Effector memory CD8-positive, alpha-beta T cell (primary cell): ENCODE results near the gene SPATS2L.

Source experiments
- ATAC-seq: fragments of 150-1000 bp; cut with Tn5 transposase; replicated peaks from 2 replicates; pipeline ENCODE4 v1.10.0; 2021; ENCODE audit warnings: mild to moderate bottlenecking, moderate library complexity
- DNase-seq, 3 experiments: peaks; one replicate each; pipeline ENCODE4 v3.0.0; 2021
- H3K27ac Mint-ChIP-seq, 2 donors: one replicate each; pipeline ENCODE4 v1.8.0; 2022; ENCODE audit warnings: mild to moderate bottlenecking in 2 of 2, mixed read lengths in 2 of 2, moderate library complexity in 2 of 2
- H3K27me3 Mint-ChIP-seq, 2 donors: one replicate each; pipeline ENCODE4 v1.8.0; 2022; ENCODE audit warnings: mixed read lengths in 2 of 2
- H3K36me3 Mint-ChIP-seq: one replicate; pipeline ENCODE4 v1.8.0; 2022; ENCODE audit warnings: mild to moderate bottlenecking, moderate library complexity, mixed read lengths; ENCODE audit not compliant: insufficient read depth
- H3K4me1 Mint-ChIP-seq, 2 donors: one replicate each; pipeline ENCODE4 v1.8.0; 2022; ENCODE audit warnings: low read depth in 2 of 2, mixed read lengths in 2 of 2
- H3K4me3 Mint-ChIP-seq, 2 donors: one replicate each; pipeline ENCODE4 v1.8.0; 2022; ENCODE audit warnings: mild to moderate bottlenecking in 2 of 2, mixed read lengths in 2 of 2, moderate library complexity in 2 of 2
- H3K9me3 Mint-ChIP-seq, 2 donors: one replicate each; pipeline ENCODE4 v1.8.0; 2022; ENCODE audit warnings: mixed read lengths in 2 of 2

Gene SPATS2L

GRCh38 chr2:200428961-200429665 is 122.6 kb downstream of the SPATS2L start:
- H3K27me3 Mint-ChIP-seq = no peaks in the 10 kb centered on the region
- no peaks in the 10 kb centered on the region for H3K9me3 Mint-ChIP-seq
- no peak for ATAC-seq

GRCh38 chr2:200430017-200430416 is 123.5 kb downstream of the SPATS2L start:
- no peak overlapping the region for H3K27ac Mint-ChIP-seq

More at GRCh38 chr2:200428961-200429665, 122.6 kb downstream of the SPATS2L start:
- no peak overlapping the region for H3K4me3 Mint-ChIP-seq
- H3K27ac Mint-ChIP-seq = no peak overlapping the region
- H3K4me1 Mint-ChIP-seq = peaks cover 0 to 4% of the 10 kb centered on the region in 2 donors
- DNase-seq = no peak
- no peaks in the 10 kb centered on the region for H3K36me3 Mint-ChIP-seq

GRCh38 chr2:200431996-200432705 is 125.7 kb downstream of the SPATS2L start:
- Mint-ChIP-seq H3K4me3 (no peak overlapping the region), H3K4me1 (no peaks in the 10 kb centered on the region), H3K36me3 (no peaks in the 10 kb centered on the region), H3K27me3 (no peaks in the 10 kb centered on the region), H3K27ac (peak overlapping the region in 1 of 2 donors; percentile 12), H3K9me3 (peaks cover 0 to 4% of the 10 kb centered on the region in 2 donors)
- ATAC-seq (no peak), DNase-seq (no peak)

More at GRCh38 chr2:200430017-200430416, 123.5 kb downstream of the SPATS2L start:
- H3K9me3 Mint-ChIP-seq = no peaks in the 10 kb centered on the region
- no peak for ATAC-seq
- no peaks in the 10 kb centered on the region for H3K27me3 Mint-ChIP-seq
- peaks cover 0 to 4% of the 10 kb centered on the region in 2 donors for H3K4me1 Mint-ChIP-seq
- no peak for DNase-seq
- no peak overlapping the region for H3K4me3 Mint-ChIP-seq
- H3K36me3 Mint-ChIP-seq = no peaks in the 10 kb centered on the region

- no peaks in the 10 kb centered on the region for H3K4me1 Mint-ChIP-seq
- no peak overlapping the region for H3K27ac Mint-ChIP-seq
- H3K9me3 Mint-ChIP-seq = peaks cover 0 to 4% of the 10 kb centered on the region in 2 donors
- H3K27me3 Mint-ChIP-seq = no peaks in the 10 kb centered on the region
- ATAC-seq (no peak), DNase-seq (no peak)
- H3K4me3 Mint-ChIP-seq = no peak overlapping the region
- H3K36me3 Mint-ChIP-seq = no peaks in the 10 kb centered on the region
These were observed 128.9 kb downstream of the SPATS2L start for GRCh38 chr2:200435379-200435778.

GRCh38 chr2:200438251-200438650 is 131.8 kb downstream of the SPATS2L start:
- Mint-ChIP-seq H3K27me3 (no peaks in the 10 kb centered on the region), H3K36me3 (peaks cover 6% of the 10 kb centered on the region), H3K9me3 (peaks cover 0 to 4% of the 10 kb centered on the region in 2 donors), H3K27ac (peak overlapping the region in 1 of 2 donors; percentile 3), H3K4me1 (no peaks in the 10 kb centered on the region), H3K4me3 (no peak overlapping the region)
- ATAC-seq = no peak
- no peak for DNase-seq

- ATAC-seq (no peak), DNase-seq (no peak)
- Mint-ChIP-seq H3K9me3 (peaks cover 0 to 4% of the 10 kb centered on the region in 2 donors), H3K27me3 (no peaks in the 10 kb centered on the region), H3K36me3 (peaks cover 6% of the 10 kb centered on the region), H3K4me3 (no peak overlapping the region), H3K4me1 (no peaks in the 10 kb centered on the region), H3K27ac (peak overlapping the region in 1 of 2 donors; percentile 3)
These were observed 132.4 kb downstream of the SPATS2L start for GRCh38 chr2:200438846-200439245.

GRCh38 chr2:200439981-200440380 is 133.5 kb downstream of the SPATS2L start:
- ATAC-seq = no peak
- Mint-ChIP-seq H3K36me3 (peaks cover 6% of the 10 kb centered on the region), H3K4me3 (no peak overlapping the region), H3K27ac (no peak overlapping the region), H3K9me3 (peaks cover 0 to 4% of the 10 kb centered on the region in 2 donors), H3K27me3 (no peaks in the 10 kb centered on the region), H3K4me1 (no peaks in the 10 kb centered on the region)
- no peak for DNase-seq

GRCh38 chr2:200442471-200442870 is 136.0 kb downstream of the SPATS2L start:
- ATAC-seq (no peak), DNase-seq (no peak)
- Mint-ChIP-seq H3K36me3 (peaks cover 6% of the 10 kb centered on the region), H3K27me3 (no peaks in the 10 kb centered on the region), H3K4me3 (no peak overlapping the region), H3K27ac (no peak overlapping the region), H3K4me1 (no peaks in the 10 kb centered on the region), H3K9me3 (no peaks in the 10 kb centered on the region)

GRCh38 chr2:200443376-200443775 is 136.9 kb downstream of the SPATS2L start:
- Mint-ChIP-seq H3K4me1 (no peaks in the 10 kb centered on the region), H3K4me3 (no peak overlapping the region), H3K9me3 (no peaks in the 10 kb centered on the region), H3K27ac (no peak overlapping the region), H3K36me3 (peaks cover 6% of the 10 kb centered on the region), H3K27me3 (no peaks in the 10 kb centered on the region)
- DNase-seq = no peak
- no peak for ATAC-seq

GRCh38 chr2:200443916-200444315 is 137.4 kb downstream of the SPATS2L start:
- Mint-ChIP-seq H3K4me1 (no peaks in the 10 kb centered on the region), H3K27me3 (no peaks in the 10 kb centered on the region), H3K36me3 (peaks cover 6% of the 10 kb centered on the region), H3K27ac (no peak overlapping the region), H3K4me3 (no peak overlapping the region), H3K9me3 (no peaks in the 10 kb centered on the region)
- ATAC-seq (no peak), DNase-seq (no peak)

GRCh38 chr2:200444530-200444929 is 138.0 kb downstream of the SPATS2L start:
- DNase-seq (no peak), ATAC-seq (no peak)
- Mint-ChIP-seq H3K27me3 (no peaks in the 10 kb centered on the region), H3K4me1 (no peaks in the 10 kb centered on the region), H3K4me3 (no peak overlapping the region), H3K27ac (no peak overlapping the region), H3K36me3 (peaks cover 6% of the 10 kb centered on the region), H3K9me3 (no peaks in the 10 kb centered on the region)

GRCh38 chr2:200445284-200445683 is 138.8 kb downstream of the SPATS2L start:
- Mint-ChIP-seq H3K4me3 (no peak overlapping the region), H3K27me3 (no peaks in the 10 kb centered on the region), H3K27ac (no peak overlapping the region), H3K36me3 (peaks cover 6% of the 10 kb centered on the region), H3K4me1 (no peaks in the 10 kb centered on the region), H3K9me3 (no peaks in the 10 kb centered on the region)
- DNase-seq (no peak), ATAC-seq (no peak)

GRCh38 chr2:200446612-200447011 is 140.1 kb downstream of the SPATS2L start:
- Mint-ChIP-seq H3K4me1 (no peaks in the 10 kb centered on the region), H3K27me3 (no peaks in the 10 kb centered on the region), H3K27ac (peak overlapping the region in 1 of 2 donors; percentile 27), H3K36me3 (no peaks in the 10 kb centered on the region), H3K4me3 (no peak overlapping the region), H3K9me3 (no peaks in the 10 kb centered on the region)
- DNase-seq = no peak
- ATAC-seq = no peak
